ENCODE measurements around the gene CNOT3. TPM values are rescaled to one million over a fixed set of nuclear protein-coding genes. Genes with fewer than 3 reads are reported as not detected.

CNOT3 gene
- total and polyA plus RNA-seq, 2 of the 13 experiments (the other 11 are each of a cell fraction or from before 2014, with no cell fraction given) = 4.3 to 5.8 TPM

DNA sequence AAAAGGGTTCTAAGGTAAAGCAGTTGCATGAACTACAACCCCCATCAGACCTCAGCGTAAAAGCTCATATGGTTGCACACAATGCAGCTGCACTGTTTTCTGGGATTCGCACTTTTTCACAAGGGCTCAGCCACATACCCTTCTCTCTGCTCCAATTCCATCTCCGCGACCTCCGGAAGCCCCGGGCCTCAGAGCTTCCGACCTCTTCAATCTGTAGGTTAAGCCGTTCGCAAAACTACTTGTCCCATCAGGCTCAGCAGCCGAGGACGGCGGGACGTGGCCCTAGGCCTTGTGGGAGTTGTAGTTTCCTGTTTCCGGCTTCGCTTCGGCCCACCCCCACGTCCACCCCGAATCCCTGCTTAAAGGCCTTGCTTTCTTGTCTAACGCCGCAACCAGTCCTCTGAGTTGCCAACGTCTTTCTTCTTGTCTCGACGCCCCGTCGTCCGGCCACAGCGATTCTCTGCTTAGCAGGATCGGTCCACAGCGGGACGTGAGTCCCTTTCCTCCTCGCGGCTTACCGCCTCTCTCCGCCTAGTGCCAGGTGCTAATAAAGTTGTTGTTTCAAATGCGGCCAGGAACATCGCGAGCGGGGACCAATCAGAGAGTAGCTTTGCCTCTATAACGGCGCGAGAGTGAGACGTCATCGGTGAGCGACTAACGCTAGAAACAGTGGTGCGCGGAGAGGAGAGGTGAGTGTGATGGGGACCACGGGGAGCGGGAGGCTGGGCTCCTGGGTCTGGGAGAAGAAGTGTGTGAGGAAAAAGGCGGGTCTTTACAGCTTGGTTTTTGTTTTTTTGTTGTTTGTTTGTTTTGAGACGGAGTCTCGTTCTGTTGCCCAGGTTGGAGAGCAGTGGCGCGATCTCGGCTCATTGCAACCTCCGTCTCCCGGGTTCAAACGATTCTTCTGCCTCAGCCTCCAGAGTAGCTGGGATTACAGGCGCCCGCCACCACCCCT is 22.2 kb upstream of the CNOT3 start, which contains the start of the genes PRPF31 and TFPT (continued):
- peak; percentile 65; the same call in 1 of the 2 replicates for TF ChIP-seq ZBTB2 (CRISPR knock-in tag; IDR thresholded peaks at IDR 0.05; ENCODE audit: low read depth)
- TF ChIP-seq, protein P1, sequence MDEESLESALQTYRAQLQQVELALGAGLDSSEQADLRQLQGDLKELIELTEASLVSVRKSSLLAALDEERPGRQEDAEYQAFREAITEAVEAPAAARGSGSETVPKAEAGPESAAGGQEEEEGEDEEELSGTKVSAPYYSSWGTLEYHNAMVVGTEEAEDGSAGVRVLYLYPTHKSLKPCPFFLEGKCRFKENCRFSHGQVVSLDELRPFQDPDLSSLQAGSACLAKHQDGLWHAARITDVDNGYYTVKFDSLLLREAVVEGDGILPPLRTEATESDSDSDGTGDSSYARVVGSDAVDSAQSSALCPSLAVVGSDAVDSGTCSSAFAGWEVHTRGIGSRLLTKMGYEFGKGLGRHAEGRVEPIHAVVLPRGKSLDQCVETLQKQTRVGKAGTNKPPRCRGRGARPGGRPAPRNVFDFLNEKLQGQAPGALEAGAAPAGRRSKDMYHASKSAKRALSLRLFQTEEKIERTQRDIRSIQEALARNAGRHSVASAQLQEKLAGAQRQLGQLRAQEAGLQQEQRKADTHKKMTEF (CRISPR knock-in tag; IDR thresholded peaks at IDR 0.05) = peak; percentile 90
- no peak; the same call in 1 of the 2 replicates for TF ChIP-seq DNMT3B (CRISPR knock-in tag; conservative IDR thresholded peaks at IDR 0.05)
- TF ChIP-seq MLLT10 (CRISPR knock-in tag; IDR thresholded peaks at IDR 0.05) = no peak
- TF ChIP-seq PLRG1 (conservative IDR thresholded peaks at IDR 0.05) = no peak
- peak; percentile 73; the same call in 1 of the 2 replicates for TF ChIP-seq DZIP1 (CRISPR knock-in tag; IDR thresholded peaks at IDR 0.05)
- no peak for TF ChIP-seq CBX2 (IDR thresholded peaks at IDR 0.05; ENCODE audit: low read depth, low read length)
- TF ChIP-seq CBX2 (CRISPR knock-in tag; IDR thresholded peaks at IDR 0.05; ENCODE audit: low read depth) = no peak; the same call in 1 of the 2 replicates
- peak; percentile 65 for TF ChIP-seq BRD4 (CRISPR knock-in tag; IDR thresholded peaks at IDR 0.05)
- no peak for TF ChIP-seq SP140L (CRISPR knock-in tag; IDR thresholded peaks at IDR 0.05; ENCODE audit: borderline replicate concordance)
- no peak for TF ChIP-seq ZNF761 (CRISPR knock-in tag; conservative IDR thresholded peaks at IDR 0.05)
- no peak for TF ChIP-seq ZXDC (CRISPR knock-in tag; IDR thresholded peaks at IDR 0.05)
- no peak for TF ChIP-seq NCOR1 (IDR thresholded peaks at IDR 0.05; ENCODE audit: borderline replicate concordance, low read length)
- peak; percentile 99 for TF ChIP-seq SIN3B (IDR thresholded peaks at IDR 0.05; ENCODE audit: low read length)
- peak; percentile 62 for TF ChIP-seq GABPA (IDR thresholded peaks at IDR 0.05; ENCODE audit: low read depth, low read length)
- peak; percentile 90 for TF ChIP-seq GABPA (CRISPR knock-in tag; IDR thresholded peaks at IDR 0.05; ENCODE audit: low read depth)
- TF ChIP-seq ZNF850 (CRISPR knock-in tag; conservative IDR thresholded peaks at IDR 0.05) = peak; percentile 36; the same call in 1 of the 2 replicates
- no peak for TF ChIP-seq ZNF83 (CRISPR knock-in tag; IDR thresholded peaks at IDR 0.05; ENCODE audit: borderline replicate concordance)
- TF ChIP-seq CAMTA2 (CRISPR knock-in tag; IDR thresholded peaks at IDR 0.05; ENCODE audit: borderline replicate concordance) = no peak; the same call in 1 of the 2 replicates
- TF ChIP-seq PRPF4 (IDR thresholded peaks at IDR 0.05; ENCODE audit: low read depth, low read length, poor library complexity, severe bottlenecking) = peak; percentile 99
- TF ChIP-seq NFYB (CRISPR knock-in tag; IDR thresholded peaks at IDR 0.05) = peak; percentile 94

All from HepG2 (cell line).